ENCODE data around the gene AMIGO2.
"Not testable (repeated sequence)": the region's sequence is repeated elsewhere in the genome, so short reads cannot be mapped to it uniquely, and the experiment has no call there.

The AMIGO2 gene

GRCh38 chr12:47071241-47071852 is 8.4 kb downstream of the AMIGO2 start:
- DNase-seq: no peak

DNA sequence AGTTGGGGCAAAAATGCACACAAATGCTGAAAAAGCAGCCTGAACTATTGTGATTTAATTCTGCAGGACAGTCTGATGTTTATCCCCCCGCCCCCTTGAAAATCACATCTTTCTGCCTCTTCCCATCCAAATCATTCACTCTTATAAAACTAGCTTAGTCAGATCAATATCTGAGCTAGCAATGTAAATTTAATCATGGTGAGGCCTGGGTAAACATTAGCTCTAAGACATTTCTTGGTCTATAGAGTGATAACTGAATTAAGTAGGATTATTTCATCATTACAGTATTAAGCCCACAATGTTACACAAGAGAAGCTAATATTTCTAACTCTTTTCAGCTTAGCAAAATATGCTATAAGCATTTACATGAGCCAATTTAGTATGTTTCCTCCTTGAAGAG is 9.4 kb downstream of the AMIGO2 start:
- no peak for DNase-seq

- DNase-seq: no peak
Observed at GRCh38 chr12:47068539-47068938, 11.2 kb downstream of the AMIGO2 start.

GRCh38 chr12:47067771-47068431 is 11.9 kb downstream of the AMIGO2 start:
- no peak for DNase-seq

GRCh38 chr12:47067176-47067575 is 12.6 kb downstream of the AMIGO2 start:
- no peak for DNase-seq

DNA sequence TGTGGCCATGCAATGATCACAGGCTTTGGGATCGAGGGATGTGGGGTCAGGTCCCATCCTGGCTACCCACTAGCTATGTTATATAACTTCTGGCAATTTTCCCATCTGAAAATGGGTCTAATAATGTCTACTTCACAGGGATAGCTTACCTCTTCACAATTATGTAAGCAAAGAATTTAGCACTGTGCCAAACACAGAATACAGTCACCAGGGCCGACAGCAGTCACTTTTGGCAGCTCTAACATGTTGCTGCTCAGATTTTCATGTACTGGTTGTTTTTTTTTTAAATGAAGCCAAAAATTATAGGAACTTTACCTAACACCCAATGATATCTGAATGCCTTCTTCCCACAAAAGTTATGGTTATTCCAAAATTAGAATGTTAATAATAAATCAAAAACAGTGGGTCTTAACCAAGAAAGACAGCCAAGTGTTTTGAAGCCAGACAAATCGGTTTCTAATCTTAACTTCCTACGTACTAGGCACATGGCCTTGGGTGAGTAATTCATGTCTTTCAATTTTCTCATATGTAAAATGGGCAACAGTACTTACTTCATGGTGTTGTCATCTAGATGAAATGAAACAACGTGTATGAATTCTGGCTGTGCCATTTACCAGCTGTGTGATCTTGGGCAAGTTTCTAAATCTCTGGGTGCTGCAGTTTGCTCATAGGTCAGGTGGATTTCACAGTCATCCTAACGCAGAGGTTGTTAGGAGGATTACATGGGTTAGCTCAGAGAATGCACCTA is 13.3 kb downstream of the AMIGO2 start:
- DNase-seq: no peak

- DNase-seq: no peak
Observed at GRCh38 chr12:47065546-47065945, 14.2 kb downstream of the AMIGO2 start.

GRCh38 chr12:47058640-47059039 is 21.1 kb downstream of the AMIGO2 start:
- not testable (repeated sequence) for DNase-seq

DNA sequence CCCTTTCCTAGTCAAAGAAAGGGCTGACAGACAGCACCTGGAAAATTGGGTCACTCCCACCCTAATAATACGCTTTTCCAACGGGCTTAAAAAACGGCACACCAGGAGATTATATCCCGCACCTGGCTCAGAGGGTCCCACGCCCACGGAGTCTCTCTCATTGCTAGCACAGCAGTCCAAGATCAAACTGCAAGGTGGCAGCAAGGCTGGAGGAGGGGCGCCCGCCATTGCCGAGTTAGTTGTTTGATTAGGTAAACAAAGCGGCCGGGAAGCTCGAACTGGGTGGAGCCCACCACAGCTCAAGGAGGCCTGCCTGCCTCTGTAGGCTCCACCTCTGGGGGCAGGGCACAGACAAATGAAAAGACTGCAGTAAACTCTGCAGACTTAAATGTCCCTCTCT is 22.8 kb downstream of the AMIGO2 start:
- not testable (repeated sequence) for DNase-seq

GRCh38 chr12:47055856-47056255 is 23.9 kb downstream of the AMIGO2 start:
- DNase-seq: not testable (repeated sequence)

GRCh38 chr12:47054659-47055058 is 25.1 kb downstream of the AMIGO2 start:
- no peak for DNase-seq

- no peak for DNase-seq
Observed at GRCh38 chr12:47053961-47054360, 25.8 kb downstream of the AMIGO2 start.

- DNase-seq: no peak
Observed at GRCh38 chr12:47052274-47052673, 27.5 kb downstream of the AMIGO2 start.

- DNase-seq: not testable (repeated sequence)
Observed at GRCh38 chr12:47051291-47051690, 28.5 kb downstream of the AMIGO2 start.

GRCh38 chr12:47048541-47048940 is 31.2 kb downstream of the AMIGO2 start:
- DNase-seq: no peak

DNA sequence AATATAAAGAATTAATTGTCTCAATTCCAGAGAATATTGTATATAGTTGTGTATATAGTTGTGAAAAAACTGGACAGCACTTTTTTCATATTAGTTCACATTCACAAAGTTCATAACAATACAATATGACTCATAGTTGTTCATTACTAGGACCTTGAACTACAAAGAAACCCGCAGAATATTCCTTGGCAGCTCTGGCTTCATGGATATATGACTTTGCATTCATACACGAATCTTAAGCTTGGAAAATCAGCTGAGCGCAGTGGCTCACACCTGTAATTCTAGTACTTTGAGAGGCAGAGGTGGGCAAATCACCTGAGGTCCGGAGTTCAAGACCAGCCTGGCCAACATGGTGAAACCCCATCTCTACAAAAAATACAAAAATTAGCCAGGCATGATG is 38.4 kb downstream of the AMIGO2 start:
- no peak for DNase-seq

- DNase-seq: no peak
Observed at GRCh38 chr12:47039756-47040155, 40.0 kb downstream of the AMIGO2 start.

DNA sequence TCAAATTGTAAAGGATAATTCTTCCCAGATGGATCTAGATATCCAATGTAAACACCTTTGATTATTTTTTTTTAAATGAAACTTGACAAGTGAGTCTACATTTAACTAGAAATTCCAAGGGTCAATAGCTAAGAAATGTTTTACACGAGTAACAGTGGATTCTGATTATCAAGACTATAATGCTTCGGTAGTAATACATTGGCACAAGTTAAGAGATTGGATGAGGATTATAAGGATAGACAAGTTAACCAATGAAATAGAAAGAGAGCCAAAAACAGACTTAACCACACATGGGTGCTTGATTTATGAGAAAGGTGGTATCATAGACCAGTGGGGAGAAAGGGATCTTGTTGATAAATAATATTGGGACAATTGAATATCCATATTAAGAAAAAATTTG is 40.7 kb downstream of the AMIGO2 start:
- DNase-seq: no peak

DNA sequence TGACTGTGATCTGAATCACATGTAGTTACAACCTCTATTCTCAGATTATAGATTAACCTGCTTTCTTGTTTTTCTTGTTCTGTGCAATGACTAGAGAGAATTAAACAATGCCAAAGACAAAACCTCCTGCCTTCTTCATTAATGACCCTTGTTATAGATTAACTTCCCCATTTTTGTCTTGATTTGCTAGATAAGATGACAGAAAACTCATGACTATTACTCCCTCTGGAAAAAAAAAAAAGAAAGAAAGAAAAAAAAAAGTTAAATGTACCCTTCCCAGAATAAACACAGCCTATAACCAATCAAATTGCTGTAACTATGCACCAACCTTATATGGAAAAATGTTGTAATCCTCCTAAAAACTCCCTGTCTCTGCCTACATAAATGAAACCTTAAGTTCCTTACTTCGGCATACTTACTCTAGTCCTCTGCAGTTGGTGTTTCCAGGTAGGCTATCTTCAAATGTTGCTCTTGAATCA is 41.5 kb downstream of the AMIGO2 start:
- peak; percentile 5 for DNase-seq

GRCh38 chr12:47035484-47035883 is 44.3 kb downstream of the AMIGO2 start:
- DNase-seq: no peak

DNA sequence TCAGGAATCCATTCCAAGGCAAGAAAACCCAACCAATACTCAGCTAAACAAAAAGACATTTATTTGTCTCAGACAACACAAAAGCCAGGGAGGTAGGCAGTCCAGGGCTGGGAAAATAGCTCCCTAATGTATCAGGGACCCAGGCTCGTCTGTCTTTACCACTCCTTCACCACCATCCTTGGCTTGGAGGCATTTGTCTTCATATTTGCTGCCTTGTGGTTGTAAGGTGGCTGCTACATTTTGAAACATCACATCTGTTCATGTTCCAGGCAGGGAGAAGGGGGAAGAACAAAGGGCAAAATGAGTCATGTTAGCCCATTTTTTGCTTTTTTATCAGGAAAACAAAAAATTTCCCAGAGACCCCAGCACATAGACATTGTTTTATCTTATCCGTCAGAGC is 45.1 kb downstream of the AMIGO2 start:
- no peak for DNase-seq

GRCh38 chr12:47033789-47034555 is 45.8 kb downstream of the AMIGO2 start:
- DNase-seq: no peak

- peak; percentile 49 for DNase-seq
Observed at GRCh38 chr12:47033081-47033480, 46.7 kb downstream of the AMIGO2 start.

Data from NCI-H526 treated with DMSO at 0.1 percent for 48 hours (cell line).